ENCODE results near the gene EIF2S1. TPM values are rescaled to one million over a fixed set of nuclear protein-coding genes. Genes with fewer than 3 reads are reported as not detected.

The EIF2S1 gene
- total RNA-seq, 1 experiment from 2014 or later = 165 TPM

DNA sequence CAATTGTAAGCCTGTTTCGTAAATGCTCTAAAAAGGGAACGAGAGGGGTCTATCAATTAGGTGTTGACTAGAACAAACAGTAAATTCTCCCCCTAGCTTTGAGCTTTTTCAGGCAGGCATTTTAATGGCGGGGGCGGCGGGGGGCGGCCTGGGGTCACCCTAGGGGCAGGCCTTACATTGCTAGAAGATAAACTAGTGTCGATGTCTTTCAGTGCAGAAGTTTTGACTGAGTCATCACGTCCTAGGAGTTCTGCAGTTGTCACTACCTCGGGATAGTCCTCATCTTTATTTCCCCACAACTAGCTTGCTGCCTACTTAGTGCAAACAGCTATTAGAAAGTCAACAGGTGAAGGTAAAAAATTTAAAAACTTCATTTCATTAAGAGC is 2.2 kb upstream of the EIF2S1 start:
- Histone ChIP-seq H3K79me2 (ENCODE audit: insufficient read depth, low read length) (peaks cover 29% of the 10 kb centered on the region; the same call in 1 of the 2 replicates), H3K9ac (ENCODE audit: extremely low read depth, insufficient read length, low read length) (no peak overlapping the region), H3K18ac (ENCODE audit: insufficient read length, low read depth, low read length) (no peak overlapping the region), H3K27ac (ENCODE audit: insufficient read length, low read depth, low read length) (no peak overlapping the region), H2BK5ac (ENCODE audit: insufficient read length, low read length) (no peak overlapping the region), H3K56ac (ENCODE audit: insufficient read length, low read depth, low read length) (no peak overlapping the region), H2BK20ac (ENCODE audit: low read depth, low read length, poor library complexity, severe bottlenecking) (no peak overlapping the region), H3K23me2 (ENCODE audit: insufficient read length, low read depth, low read length, poor library complexity, severe bottlenecking) (peaks cover 8% of the 10 kb centered on the region), H2BK120ac (ENCODE audit: low read depth, low read length, poor library complexity, severe bottlenecking) (no peak overlapping the region), H3K9me3 (ENCODE audit: control insufficient read depth, low read depth, low read length) (no peaks in the 10 kb centered on the region), H2AFZ (ENCODE audit: low read length) (no peak overlapping the region), H2AK5ac (ENCODE audit: insufficient read length, low read length) (no peak overlapping the region), H2BK15ac (ENCODE audit: low read depth, low read length) (no peak overlapping the region), H3K23ac (ENCODE audit: insufficient read length, low read depth, low read length) (no peak overlapping the region), H3K14ac (ENCODE audit: insufficient read depth, low read length) (no peak overlapping the region), H3K27me3 (ENCODE audit: insufficient read depth, low read length) (no peaks in the 10 kb centered on the region), H4K8ac (replicated peaks; ENCODE audit: insufficient read length, low read depth, low read length) (no peak overlapping the region), H3K4ac (ENCODE audit: low read depth, low read length) (no peak overlapping the region), H4K91ac (ENCODE audit: insufficient read length, low read depth, low read length) (no peak overlapping the region), H3K4me1 (ENCODE audit: insufficient read depth, low read length) (peaks cover 7% of the 10 kb centered on the region; the same call in 1 of the 2 replicates), H2BK12ac (ENCODE audit: insufficient read length, low read depth, low read length) (no peak overlapping the region), H3K4me2 (ENCODE audit: insufficient read depth, insufficient read length, low read length) (no peak overlapping the region), H4K5ac (ENCODE audit: insufficient read length, low read depth, low read length) (no peak overlapping the region), H4K20me1 (ENCODE audit: control insufficient read depth, insufficient read depth, insufficient read length) (no peaks in the 10 kb centered on the region), H3K79me1 (ENCODE audit: insufficient read depth, low read depth, low read length, poor library complexity, severe bottlenecking) (no peaks in the 10 kb centered on the region), H3T11ph (ENCODE audit: low read length) (no peak overlapping the region)
- H3K9me3 Mint-ChIP-seq = no peaks in the 10 kb centered on the region
- TF ChIP-seq, protein P1, sequence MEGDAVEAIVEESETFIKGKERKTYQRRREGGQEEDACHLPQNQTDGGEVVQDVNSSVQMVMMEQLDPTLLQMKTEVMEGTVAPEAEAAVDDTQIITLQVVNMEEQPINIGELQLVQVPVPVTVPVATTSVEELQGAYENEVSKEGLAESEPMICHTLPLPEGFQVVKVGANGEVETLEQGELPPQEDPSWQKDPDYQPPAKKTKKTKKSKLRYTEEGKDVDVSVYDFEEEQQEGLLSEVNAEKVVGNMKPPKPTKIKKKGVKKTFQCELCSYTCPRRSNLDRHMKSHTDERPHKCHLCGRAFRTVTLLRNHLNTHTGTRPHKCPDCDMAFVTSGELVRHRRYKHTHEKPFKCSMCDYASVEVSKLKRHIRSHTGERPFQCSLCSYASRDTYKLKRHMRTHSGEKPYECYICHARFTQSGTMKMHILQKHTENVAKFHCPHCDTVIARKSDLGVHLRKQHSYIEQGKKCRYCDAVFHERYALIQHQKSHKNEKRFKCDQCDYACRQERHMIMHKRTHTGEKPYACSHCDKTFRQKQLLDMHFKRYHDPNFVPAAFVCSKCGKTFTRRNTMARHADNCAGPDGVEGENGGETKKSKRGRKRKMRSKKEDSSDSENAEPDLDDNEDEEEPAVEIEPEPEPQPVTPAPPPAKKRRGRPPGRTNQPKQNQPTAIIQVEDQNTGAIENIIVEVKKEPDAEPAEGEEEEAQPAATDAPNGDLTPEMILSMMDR (conservative IDR thresholded peaks at IDR 0.05) = no peak
- peaks cover 21 to 22% of the 10 kb centered on the region in 2 experiments for H3K4me1 Mint-ChIP-seq
- H3K27ac Mint-ChIP-seq = peak overlapping the region in 1 of 3 experiments; percentile 91; a peak in 1 of 7 replicates
- H3K27me3 Mint-ChIP-seq (ENCODE audit: low read depth) = no peaks in the 10 kb centered on the region
- H3K36me3 Mint-ChIP-seq (ENCODE audit: insufficient read depth in 1 of 3, low read depth in 3 of 3) = peaks cover 0 to 7% (median 2%) of the 10 kb centered on the region in 3 experiments; a peak in 5 of 7 replicates
- peak overlapping the region; percentile 99 for H3K4me3 Mint-ChIP-seq
- no CpG with 5 or more reads among the region's 9 CpGs for WGBS (ENCODE audit: extremely low coverage, insufficient read length, low lambda C conversion rate)
- no peak for DNase-seq
